Suprapubic skin (tissue), 4 donors: ENCODE results near the gene GOLGA2. TPM values are rescaled to one million over a fixed set of nuclear protein-coding genes. Genes with fewer than 3 reads are reported as not detected.
A peak's percentile ranks its signal among the peaks of the same experiment; 100 is the strongest.

Experiments
- DNase-seq, 2 donors: peaks; one replicate each; pipeline ENCODE4 v3.0.0-alpha.2; 2019; ENCODE audit warnings: low spot score in 2 of 2
- H3K27ac ChIP-seq: fragments of 200-600 bp; sonication (generic); one replicate; pipeline ENCODE4 v1.5.1; 2019
- H3K27me3 ChIP-seq: fragments of 200-600 bp; sonication (generic); one replicate; pipeline ENCODE4 v1.5.1; 2019
- H3K36me3 ChIP-seq: fragments of 200-600 bp; sonication (generic); one replicate; pipeline ENCODE4 v1.5.1; 2019
- H3K4me1 ChIP-seq: fragments of 200-600 bp; sonication (generic); one replicate; pipeline ENCODE4 v1.5.1; 2019
- H3K4me3 ChIP-seq: fragments of 200-600 bp; sonication (generic); one replicate; pipeline ENCODE4 v1.5.1; 2019; ENCODE audit warnings: mild to moderate bottlenecking
- H3K9me3 ChIP-seq: fragments of 200-600 bp; sonication (generic); one replicate; pipeline ENCODE4 v1.5.1; 2019
- EP300 ChIP-seq: sonication (generic); formaldehyde crosslinking; IDR thresholded peaks from one replicate; pipeline ENCODE4 v1.6.1; 2017; ENCODE audit warnings: antibody characterized with exemption
- POLR2A ChIP-seq, 2 donors: fragments of 450-650 bp; IDR thresholded peaks; one replicate each; pipeline ENCODE4 v1.6.1; 2017; ENCODE audit warnings: antibody characterized with exemption in 2 of 2, mild to moderate bottlenecking in 2 of 2, moderate library complexity in 2 of 2
- POLR2AphosphoS5 ChIP-seq, 3 donors: sonication (generic); formaldehyde crosslinking; IDR thresholded peaks; one replicate each; pipeline ENCODE4 v1.6.1; 2017; ENCODE audit warnings: antibody characterized with exemption in 3 of 3
- WGBS: methylation state at CpG from one replicate; pipeline ENCODE4 v1.1.5; 2018; 5-methylcytosine and 5-hydroxymethylcytosine counted together
- total RNA-seq, 4 donors: library from RNA; depleted of rRNA; stranded (reverse); fragments of >200 nt; gene quantifications; one replicate each; pipeline ENCODE4 v1.1.0, GENCODE V29; 2016
- TF ChIP-seq, protein P1 (sequence below), 2 donors: fragments of 200-600 bp in 1 of 2; fragments of 450-650 bp in 1 of 2; sonication (generic) in 1 of 2; IDR thresholded peaks; one replicate each; pipeline ENCODE4 v1.5.1; 2016 to 2019; ENCODE audit warnings: antibody characterized with exemption in 2 of 2, mild to moderate bottlenecking in 1 of 2, moderate library complexity in 1 of 2

Gene GOLGA2
- total RNA-seq, 4 donors from 2014 or later, result 83.5 to 131 (median 99.0) TPM

- Histone ChIP-seq H3K36me3 (peaks cover 52% of the 10 kb centered on the region), H3K4me3 (no peak overlapping the region), H3K27me3 (no peaks in the 10 kb centered on the region), H3K27ac (no peak overlapping the region), H3K4me1 (peaks cover 20% of the 10 kb centered on the region), H3K9me3 (no peaks in the 10 kb centered on the region)
- DNase-seq, result no peak
- TF ChIP-seq POLR2A (IDR thresholded peaks at IDR 0.05), result no peak
- no peak for TF ChIP-seq POLR2AphosphoS5 (IDR thresholded peaks at IDR 0.05)
- TF ChIP-seq, protein P1, sequence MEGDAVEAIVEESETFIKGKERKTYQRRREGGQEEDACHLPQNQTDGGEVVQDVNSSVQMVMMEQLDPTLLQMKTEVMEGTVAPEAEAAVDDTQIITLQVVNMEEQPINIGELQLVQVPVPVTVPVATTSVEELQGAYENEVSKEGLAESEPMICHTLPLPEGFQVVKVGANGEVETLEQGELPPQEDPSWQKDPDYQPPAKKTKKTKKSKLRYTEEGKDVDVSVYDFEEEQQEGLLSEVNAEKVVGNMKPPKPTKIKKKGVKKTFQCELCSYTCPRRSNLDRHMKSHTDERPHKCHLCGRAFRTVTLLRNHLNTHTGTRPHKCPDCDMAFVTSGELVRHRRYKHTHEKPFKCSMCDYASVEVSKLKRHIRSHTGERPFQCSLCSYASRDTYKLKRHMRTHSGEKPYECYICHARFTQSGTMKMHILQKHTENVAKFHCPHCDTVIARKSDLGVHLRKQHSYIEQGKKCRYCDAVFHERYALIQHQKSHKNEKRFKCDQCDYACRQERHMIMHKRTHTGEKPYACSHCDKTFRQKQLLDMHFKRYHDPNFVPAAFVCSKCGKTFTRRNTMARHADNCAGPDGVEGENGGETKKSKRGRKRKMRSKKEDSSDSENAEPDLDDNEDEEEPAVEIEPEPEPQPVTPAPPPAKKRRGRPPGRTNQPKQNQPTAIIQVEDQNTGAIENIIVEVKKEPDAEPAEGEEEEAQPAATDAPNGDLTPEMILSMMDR (IDR thresholded peaks at IDR 0.05), result no peak
- TF ChIP-seq EP300, result no peak
- 93% methylated on average over 15 of the region's 16 CpGs for WGBS
These were observed 33.7 kb upstream of the GOLGA2 start for GRCh38 chr9:128309551-128309950.

DNA sequence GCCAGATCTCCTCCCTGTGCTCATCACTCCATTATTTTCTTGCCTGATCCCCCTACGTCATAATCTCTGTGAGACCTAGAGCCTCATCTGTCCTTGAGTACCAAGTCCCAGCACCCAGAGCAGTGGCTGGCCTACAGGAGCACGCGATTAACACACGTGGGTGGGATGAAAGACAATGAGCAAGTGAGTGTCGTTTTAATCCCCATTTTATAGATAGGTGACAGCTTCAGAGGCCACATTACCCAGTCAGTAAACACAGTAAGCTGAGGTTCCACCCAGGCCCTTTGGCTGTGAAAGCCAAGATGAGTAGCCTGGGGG, 29.1 kb upstream of the GOLGA2 start:
- Histone ChIP-seq H3K36me3 (peaks cover 18% of the 10 kb centered on the region), H3K9me3 (no peaks in the 10 kb centered on the region), H3K4me3 (no peak overlapping the region), H3K27ac (peak overlapping the region; percentile 34), H3K27me3 (no peaks in the 10 kb centered on the region), H3K4me1 (peaks cover 29% of the 10 kb centered on the region)
- TF ChIP-seq POLR2A (IDR thresholded peaks at IDR 0.05) (no peak), POLR2AphosphoS5 (IDR thresholded peaks at IDR 0.05) (no peak), EP300 (no peak)
- TF ChIP-seq, protein P1 (IDR thresholded peaks at IDR 0.05), result no peak
- 62% methylated on average over 5 of the region's 5 CpGs for WGBS
- DNase-seq, result no peak

DNA sequence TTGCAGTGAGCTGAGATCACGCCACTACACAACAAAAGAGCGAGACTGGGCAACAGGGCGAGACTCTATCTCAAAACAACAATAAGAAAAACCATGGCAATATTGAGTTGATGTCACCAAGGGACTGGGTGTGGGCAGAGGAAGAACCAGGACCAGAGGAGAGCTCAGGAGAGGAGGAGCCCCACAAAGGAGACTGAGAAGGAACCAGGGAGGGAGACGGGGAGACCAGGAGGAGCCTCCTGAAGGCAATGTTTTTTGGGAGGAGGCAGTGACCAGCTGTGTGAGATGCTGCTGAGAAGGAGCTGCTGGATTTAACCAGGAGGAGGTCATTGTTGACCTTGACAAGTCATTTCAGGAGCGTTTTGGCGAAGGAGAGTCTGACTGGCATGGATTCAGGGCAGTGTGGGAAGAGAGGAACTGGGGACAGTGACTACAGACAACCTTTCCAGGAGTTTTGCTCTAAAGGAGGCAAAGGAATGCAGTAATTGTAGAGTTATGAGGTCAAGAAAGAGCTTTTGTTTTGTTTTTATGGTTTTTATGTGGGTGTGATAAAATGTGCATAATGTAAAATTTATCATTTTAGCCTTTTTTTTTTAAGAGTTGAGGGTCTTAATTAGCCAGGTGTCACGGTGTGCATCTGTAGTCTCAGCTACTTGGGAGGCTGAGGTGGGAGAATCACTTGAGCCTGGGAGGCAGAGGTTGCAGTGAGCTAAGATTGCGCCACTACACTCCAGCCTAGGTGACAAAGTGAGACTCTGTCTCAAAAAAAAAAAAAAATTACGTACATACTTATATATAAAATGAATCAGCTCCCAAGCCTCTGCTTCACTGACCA, 28.5 kb upstream of the GOLGA2 start:
- TF ChIP-seq POLR2AphosphoS5 (IDR thresholded peaks at IDR 0.05) (no peak), EP300 (no peak), POLR2A (IDR thresholded peaks at IDR 0.05) (no peak)
- TF ChIP-seq, protein P1 (IDR thresholded peaks at IDR 0.05), result no peak
- WGBS, result 65% methylated on average over 9 of the region's 9 CpGs
- H3K27ac ChIP-seq, result peak overlapping the region; percentile 34

GRCh38 chr9:128298535-128299482, 23.0 kb upstream of the GOLGA2 start:
- WGBS, result 57% methylated on average over 20 of the region's 20 CpGs
- Histone ChIP-seq H3K27me3 (no peaks in the 10 kb centered on the region), H3K36me3 (no peaks in the 10 kb centered on the region), H3K4me1 (peaks cover 16% of the 10 kb centered on the region), H3K4me3 (no peak overlapping the region), H3K27ac (peak overlapping the region; percentile 61), H3K9me3 (no peaks in the 10 kb centered on the region)
- TF ChIP-seq EP300 (no peak), POLR2AphosphoS5 (IDR thresholded peaks at IDR 0.05) (no peak), POLR2A (IDR thresholded peaks at IDR 0.05) (no peak)
- TF ChIP-seq, protein P1 (IDR thresholded peaks at IDR 0.05), result no peak
- no peak for DNase-seq

More for the DNA sequence above, 28.5 kb upstream of the GOLGA2 start:
- Histone ChIP-seq H3K4me1 (peaks cover 29% of the 10 kb centered on the region), H3K27me3 (no peaks in the 10 kb centered on the region), H3K36me3 (peaks cover 12% of the 10 kb centered on the region), H3K9me3 (no peaks in the 10 kb centered on the region), H3K4me3 (no peak overlapping the region)
- DNase-seq, result no peak
